PC-9 (cell line): Measurements from ENCODE around the gene MTA3.

Experiments used
- EZH2 ChIP-seq: fragments of 200-600 bp; sonication (generic); IDR thresholded peaks from 2 replicates; pipeline ENCODE4 v1.8.0; 2017; ENCODE audit warnings: antibody characterized with exemption, low read depth
- TF ChIP-seq, protein P1 (sequence below): fragments of 200-600 bp; sonication (generic); conservative IDR thresholded peaks from 2 replicates; pipeline ENCODE4 v1.6.1; 2017; ENCODE audit warnings: mixed run types, antibody characterized with exemption, mild to moderate bottlenecking, moderate library complexity

DNA sequence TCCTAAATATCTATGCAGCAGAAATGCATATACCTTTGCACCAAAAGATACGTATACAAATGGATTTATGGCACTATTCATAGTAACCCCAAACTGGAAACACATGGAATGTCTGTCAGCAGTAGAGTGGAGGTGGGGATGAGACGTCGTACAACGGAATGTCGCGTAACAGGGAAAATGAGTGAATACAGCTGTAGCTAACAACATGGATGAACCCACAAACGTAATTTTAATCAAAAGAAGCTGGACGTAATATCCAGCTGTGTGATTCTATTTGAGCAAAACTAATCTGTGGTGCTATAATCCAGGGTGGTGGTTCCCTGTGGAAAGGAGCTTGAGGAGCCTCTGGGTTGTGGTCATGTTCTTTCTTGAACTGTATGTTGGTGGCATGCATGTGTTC, 89.9 kb downstream of the MTA3 start:
- TF ChIP-seq, protein P1, sequence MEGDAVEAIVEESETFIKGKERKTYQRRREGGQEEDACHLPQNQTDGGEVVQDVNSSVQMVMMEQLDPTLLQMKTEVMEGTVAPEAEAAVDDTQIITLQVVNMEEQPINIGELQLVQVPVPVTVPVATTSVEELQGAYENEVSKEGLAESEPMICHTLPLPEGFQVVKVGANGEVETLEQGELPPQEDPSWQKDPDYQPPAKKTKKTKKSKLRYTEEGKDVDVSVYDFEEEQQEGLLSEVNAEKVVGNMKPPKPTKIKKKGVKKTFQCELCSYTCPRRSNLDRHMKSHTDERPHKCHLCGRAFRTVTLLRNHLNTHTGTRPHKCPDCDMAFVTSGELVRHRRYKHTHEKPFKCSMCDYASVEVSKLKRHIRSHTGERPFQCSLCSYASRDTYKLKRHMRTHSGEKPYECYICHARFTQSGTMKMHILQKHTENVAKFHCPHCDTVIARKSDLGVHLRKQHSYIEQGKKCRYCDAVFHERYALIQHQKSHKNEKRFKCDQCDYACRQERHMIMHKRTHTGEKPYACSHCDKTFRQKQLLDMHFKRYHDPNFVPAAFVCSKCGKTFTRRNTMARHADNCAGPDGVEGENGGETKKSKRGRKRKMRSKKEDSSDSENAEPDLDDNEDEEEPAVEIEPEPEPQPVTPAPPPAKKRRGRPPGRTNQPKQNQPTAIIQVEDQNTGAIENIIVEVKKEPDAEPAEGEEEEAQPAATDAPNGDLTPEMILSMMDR: no peak
- no peak for TF ChIP-seq EZH2
